ENCODE measurements around the gene ZBTB7C. TPM values are rescaled to one million over a fixed set of nuclear protein-coding genes. Genes with fewer than 3 reads are reported as not detected.

The ZBTB7C gene
- total and polyA plus RNA-seq, 8 donors, result 3.0 to 47.8 (median 19.3) TPM

DNA sequence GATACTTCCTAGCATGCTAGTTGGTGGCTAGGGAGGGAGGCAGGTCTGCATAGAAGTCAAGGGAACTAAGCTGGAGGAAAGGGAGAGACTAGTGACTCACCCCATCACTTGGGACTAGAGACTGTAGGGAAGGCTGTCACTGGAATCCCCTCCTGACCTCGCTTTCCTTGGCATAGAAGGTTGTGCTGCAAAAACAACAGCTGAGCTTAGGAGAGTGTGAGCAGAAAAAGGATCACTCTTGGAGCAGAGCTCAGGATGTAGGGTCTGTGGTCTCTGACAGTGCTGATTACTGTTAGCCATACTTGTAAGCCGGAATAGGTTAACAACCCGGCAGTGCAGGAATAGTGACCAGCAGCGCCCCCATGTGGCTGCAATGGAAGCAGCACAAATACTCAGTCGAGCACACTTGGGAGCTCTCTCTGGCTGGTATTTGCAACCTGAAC lies 411.8 kb downstream of the ZBTB7C start:
- no peak for DNase-seq
- Histone ChIP-seq H3K27me3 (no peaks in the 10 kb centered on the region), H3K27ac (no peak overlapping the region), H3K9me3 (peaks cover 0 to 11% (median 11%) of the 10 kb centered on the region in 4 donors), H3K36me3 (no peaks in the 10 kb centered on the region), H3K4me3 (no peak overlapping the region), H3K4me1 (peaks cover 0 to 5% (median 0%) of the 10 kb centered on the region in 4 donors)
- 63 to 77% (median 68%) methylated on average over 5 of the region's 5 CpGs for WGBS, 5 donors
- TF ChIP-seq POLR2AphosphoS5 (IDR thresholded peaks at IDR 0.05), result no peak
- intact Hi-C loops (cut with DNase I; ENCODE audit: low total_unique reads), result no loop called here

DNA sequence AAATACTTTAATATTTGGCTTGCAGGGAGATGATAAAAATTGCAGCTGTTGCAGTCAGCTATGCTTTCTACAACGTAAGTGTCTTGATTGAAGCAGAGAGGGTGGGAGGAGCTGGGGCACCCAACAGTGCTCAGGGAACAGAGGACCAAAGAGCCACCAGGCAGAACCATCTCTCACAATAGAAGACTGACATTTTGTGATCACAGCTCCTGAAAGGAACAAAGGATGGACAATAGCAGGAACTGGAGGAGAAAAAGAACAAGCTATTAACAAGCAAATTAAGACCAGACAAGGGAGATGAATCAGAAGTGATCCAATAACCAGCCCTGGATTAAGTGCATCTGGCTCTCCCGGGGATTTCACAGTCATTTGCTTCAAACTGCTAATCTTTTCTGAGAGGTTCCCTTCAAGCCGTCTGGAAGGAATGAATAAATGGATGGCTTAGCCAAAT lies 413.1 kb downstream of the ZBTB7C start:
- intact Hi-C loops (cut with DNase I; ENCODE audit: low total_unique reads), result no loop called here
- H3K4me3 ChIP-seq, result no peak overlapping the region
- no peaks in the 10 kb centered on the region for H3K36me3 ChIP-seq
- TF ChIP-seq EP300 (IDR thresholded peaks at IDR 0.05), result no peak
- no peak for TF ChIP-seq POLR2A (IDR thresholded peaks at IDR 0.05)
- no peak for TF ChIP-seq POLR2AphosphoS5 (IDR thresholded peaks at IDR 0.05)
- TF ChIP-seq CTCF (IDR thresholded peaks at IDR 0.05), result no peak
- peaks cover 0 to 5% (median 0%) of the 10 kb centered on the region in 4 donors for H3K4me1 ChIP-seq
- DNase-seq, result no peak
- peaks cover 0 to 11% (median 11%) of the 10 kb centered on the region in 4 donors for H3K9me3 ChIP-seq
- WGBS, 5 donors, result 29 to 52% (median 35%) methylated on average over 3 of the region's 3 CpGs
- peaks cover 0 to under 1% (median 0%) of the 10 kb centered on the region in 3 donors for H3K27me3 ChIP-seq
- no peak overlapping the region for H3K27ac ChIP-seq

DNA sequence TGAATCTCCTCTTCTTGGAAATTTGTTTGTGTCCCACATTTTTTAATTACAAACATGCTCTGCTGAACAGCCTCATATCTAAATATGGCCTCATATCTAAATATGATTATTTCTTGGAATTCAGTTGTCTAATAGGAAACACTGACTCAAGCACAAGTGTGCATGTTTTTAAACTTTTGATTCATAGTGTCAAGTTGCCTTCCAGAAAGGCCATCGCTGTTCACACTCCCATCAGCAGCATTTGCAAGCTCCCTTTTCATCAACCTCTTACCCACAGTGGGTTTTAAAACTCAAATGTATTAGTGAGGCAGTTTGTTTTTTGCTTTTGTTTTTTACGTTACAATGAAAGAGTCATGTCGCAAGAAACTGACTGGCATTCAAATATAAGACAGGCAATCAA lies 413.5 kb downstream of the ZBTB7C start:
- Histone ChIP-seq H3K4me1 (peaks cover 0 to 2% (median 0%) of the 10 kb centered on the region in 4 donors), H3K36me3 (no peaks in the 10 kb centered on the region), H3K27ac (no peak overlapping the region), H3K9me3 (peaks cover 0 to 11% (median 11%) of the 10 kb centered on the region in 4 donors), H3K27me3 (peaks cover 0 to 6% (median 0%) of the 10 kb centered on the region in 3 donors), H3K4me3 (no peak overlapping the region)
- 81 to 91% (median 83%) methylated on average over 3 of the region's 3 CpGs for WGBS, 5 donors
- no peak for DNase-seq
- no peak for TF ChIP-seq POLR2A (IDR thresholded peaks at IDR 0.05)
- no peak for TF ChIP-seq POLR2AphosphoS5 (IDR thresholded peaks at IDR 0.05)
- no peak for TF ChIP-seq CTCF (IDR thresholded peaks at IDR 0.05)
- TF ChIP-seq EP300 (IDR thresholded peaks at IDR 0.05), result no peak
- intact Hi-C loops (cut with DNase I; ENCODE audit: low total_unique reads), result no loop called here

GRCh38 chr18:47993409-47993808 lies 415.8 kb downstream of the ZBTB7C start:
- intact Hi-C loops (cut with DNase I; ENCODE audit: low total_unique reads), result no loop called here
- DNase-seq, result no peak
- peaks cover 0 to 11% (median 11%) of the 10 kb centered on the region in 4 donors for H3K9me3 ChIP-seq
- H3K27ac ChIP-seq, result no peak overlapping the region
- peaks cover 0 to 6% (median 0%) of the 10 kb centered on the region in 3 donors for H3K27me3 ChIP-seq
- H3K4me1 ChIP-seq, result no peaks in the 10 kb centered on the region
- no peak for TF ChIP-seq EP300 (IDR thresholded peaks at IDR 0.05)
- no peak for TF ChIP-seq POLR2A (IDR thresholded peaks at IDR 0.05)
- no peak for TF ChIP-seq POLR2AphosphoS5 (IDR thresholded peaks at IDR 0.05)
- no peak for TF ChIP-seq CTCF (IDR thresholded peaks at IDR 0.05)
- no peaks in the 10 kb centered on the region for H3K36me3 ChIP-seq
- WGBS, 5 donors, result 76 to 91% (median 83%) methylated on average over 1 of the region's 1 CpG
- no peak overlapping the region for H3K4me3 ChIP-seq

GRCh38 chr18:47992976-47993375 lies 416.2 kb downstream of the ZBTB7C start:
- DNase-seq, result no peak
- intact Hi-C loops (cut with DNase I; ENCODE audit: low total_unique reads), result no loop called here
- Histone ChIP-seq H3K27ac (no peak overlapping the region), H3K4me1 (no peaks in the 10 kb centered on the region), H3K36me3 (no peaks in the 10 kb centered on the region), H3K27me3 (peaks cover 0 to 6% (median 0%) of the 10 kb centered on the region in 3 donors), H3K9me3 (peaks cover 0 to 11% (median 11%) of the 10 kb centered on the region in 4 donors), H3K4me3 (no peak overlapping the region)
- 76 to 87% (median 80%) methylated on average over 6 of the region's 6 CpGs for WGBS, 5 donors
- TF ChIP-seq POLR2AphosphoS5 (IDR thresholded peaks at IDR 0.05), result no peak
- no peak for TF ChIP-seq POLR2A (IDR thresholded peaks at IDR 0.05)
- TF ChIP-seq EP300 (IDR thresholded peaks at IDR 0.05), result no peak
- no peak for TF ChIP-seq CTCF (IDR thresholded peaks at IDR 0.05)
